Measurements from ENCODE around the gene C16orf96.

Gene C16orf96

GRCh38 chr16:4513086-4513860 lies 42.9 kb upstream of the C16orf96 start:
- Histone ChIP-seq H3K27me3 (ENCODE audit: insufficient read depth, low read length, poor library complexity) (no peaks in the 10 kb centered on the region), H3K4me2 (ENCODE audit: insufficient read depth, low read length) (no peak overlapping the region), H3K4me1 (ENCODE audit: insufficient read depth, low read length) (peaks cover 6% of the 10 kb centered on the region), H3K4me3 (ENCODE audit: low read depth in 1 of 2, low read length in 2 of 2) (no peak overlapping the region), H2AFZ (ENCODE audit: low read depth, low read length) (no peak overlapping the region), H3K9ac (ENCODE audit: low read depth, low read length) (no peak overlapping the region), H4K20me1 (ENCODE audit: insufficient read depth, low read length) (0 out of 2 replicates have a peak, but pooled peaks cover 5% of the 10 kb centered on the region), H3K36me3 (ENCODE audit: insufficient read depth, low read length) (peaks cover 44% of the 10 kb centered on the region), H3K9me3 (ENCODE audit: insufficient read depth, low read length, severe bottlenecking) (no peaks in the 10 kb centered on the region), H3K79me2 (ENCODE audit: insufficient read depth, low read length) (no peaks in the 10 kb centered on the region), H3K27ac (ENCODE audit: low read length) (no peak overlapping the region)
- DNase-seq (no peak), ATAC-seq (ENCODE audit: insufficient read depth, low read depth) (no peak)
- TF ChIP-seq EZH2 (IDR thresholded peaks at IDR 0.05; ENCODE audit: borderline replicate concordance, low read depth, low read length, severe bottlenecking) (no peak), CTCF (IDR thresholded peaks at IDR 0.05; ENCODE audit: borderline replicate concordance, extremely low read depth, low read length, poor library complexity, severe bottlenecking) (no peak)

DNA sequence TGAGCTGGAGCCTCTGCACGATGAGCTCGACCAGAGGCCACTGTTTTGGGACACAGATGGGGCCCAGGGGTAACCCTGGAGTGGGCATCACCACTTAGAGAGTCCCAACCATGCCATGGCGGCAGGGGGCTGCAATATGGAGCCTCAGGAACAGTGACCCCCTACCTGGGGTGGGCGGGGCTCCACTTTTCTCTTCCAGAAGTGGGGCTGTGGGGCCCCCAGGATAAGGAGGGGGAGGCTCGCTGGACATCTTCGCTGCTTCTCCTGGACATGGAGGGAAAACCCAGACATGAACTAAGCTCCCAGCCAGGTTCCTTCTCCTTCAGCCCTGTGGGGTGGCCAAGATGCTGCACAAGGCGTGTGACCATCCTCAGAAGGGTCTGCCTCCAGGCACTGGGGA lies 42.3 kb upstream of the C16orf96 start:
- Histone ChIP-seq H3K9me3 (ENCODE audit: insufficient read depth, low read length, severe bottlenecking) (no peaks in the 10 kb centered on the region), H3K36me3 (ENCODE audit: insufficient read depth, low read length) (peaks cover 38% of the 10 kb centered on the region), H4K20me1 (ENCODE audit: insufficient read depth, low read length) (0 out of 2 replicates have a peak, but pooled peaks cover 5% of the 10 kb centered on the region), H2AFZ (ENCODE audit: low read depth, low read length) (no peak overlapping the region), H3K79me2 (ENCODE audit: insufficient read depth, low read length) (no peaks in the 10 kb centered on the region), H3K4me2 (ENCODE audit: insufficient read depth, low read length) (no peak overlapping the region), H3K27me3 (ENCODE audit: insufficient read depth, low read length, poor library complexity) (no peaks in the 10 kb centered on the region), H3K4me3 (ENCODE audit: low read depth in 1 of 2, low read length in 2 of 2) (no peak overlapping the region), H3K9ac (ENCODE audit: low read depth, low read length) (no peak overlapping the region), H3K27ac (ENCODE audit: low read length) (no peak overlapping the region), H3K4me1 (ENCODE audit: insufficient read depth, low read length) (peaks cover 6% of the 10 kb centered on the region)
- TF ChIP-seq EZH2 (IDR thresholded peaks at IDR 0.05; ENCODE audit: borderline replicate concordance, low read depth, low read length, severe bottlenecking) = no peak
- no peak for ATAC-seq (ENCODE audit: insufficient read depth, low read depth)
- no peak for DNase-seq

- TF ChIP-seq CTCF (IDR thresholded peaks at IDR 0.05; ENCODE audit: borderline replicate concordance, extremely low read depth, low read length, poor library complexity, severe bottlenecking) (no peak), EZH2 (IDR thresholded peaks at IDR 0.05; ENCODE audit: borderline replicate concordance, low read depth, low read length, severe bottlenecking) (no peak)
- H3K4me3 ChIP-seq (ENCODE audit: low read depth in 1 of 2, low read length in 2 of 2) = no peak overlapping the region
- H3K9me3 ChIP-seq (ENCODE audit: insufficient read depth, low read length, severe bottlenecking) = no peaks in the 10 kb centered on the region
- peaks cover 6% of the 10 kb centered on the region for H3K4me1 ChIP-seq (ENCODE audit: insufficient read depth, low read length)
- no peaks in the 10 kb centered on the region for H3K27me3 ChIP-seq (ENCODE audit: insufficient read depth, low read length, poor library complexity)
- no peak overlapping the region for H3K9ac ChIP-seq (ENCODE audit: low read depth, low read length)
- DNase-seq (no peak), ATAC-seq (ENCODE audit: insufficient read depth, low read depth) (no peak)
- H3K27ac ChIP-seq (ENCODE audit: low read length) = no peak overlapping the region
- peaks cover 31% of the 10 kb centered on the region for H3K36me3 ChIP-seq (ENCODE audit: insufficient read depth, low read length)
- H3K79me2 ChIP-seq (ENCODE audit: insufficient read depth, low read length) = no peaks in the 10 kb centered on the region
- no peak overlapping the region for H2AFZ ChIP-seq (ENCODE audit: low read depth, low read length)
- no peak overlapping the region for H3K4me2 ChIP-seq (ENCODE audit: insufficient read depth, low read length)
- H4K20me1 ChIP-seq (ENCODE audit: insufficient read depth, low read length) = 0 out of 2 replicates have a peak, but pooled peaks cover 5% of the 10 kb centered on the region
Observed at GRCh38 chr16:4514606-4515005, 41.5 kb upstream of the C16orf96 start.

- no peak overlapping the region for H2AFZ ChIP-seq (ENCODE audit: low read depth, low read length)
- H3K4me3 ChIP-seq (ENCODE audit: low read depth in 1 of 2, low read length in 2 of 2) = no peak overlapping the region
- peaks cover 23% of the 10 kb centered on the region for H3K36me3 ChIP-seq (ENCODE audit: insufficient read depth, low read length)
- no peak overlapping the region for H3K9ac ChIP-seq (ENCODE audit: low read depth, low read length)
- H3K79me2 ChIP-seq (ENCODE audit: insufficient read depth, low read length) = no peaks in the 10 kb centered on the region
- H4K20me1 ChIP-seq (ENCODE audit: insufficient read depth, low read length) = 0 out of 2 replicates have a peak, but pooled peaks cover 5% of the 10 kb centered on the region
- DNase-seq (no peak), ATAC-seq (ENCODE audit: insufficient read depth, low read depth) (no peak)
- no peaks in the 10 kb centered on the region for H3K27me3 ChIP-seq (ENCODE audit: insufficient read depth, low read length, poor library complexity)
- H3K4me2 ChIP-seq (ENCODE audit: insufficient read depth, low read length) = no peak overlapping the region
- peaks cover 6% of the 10 kb centered on the region for H3K4me1 ChIP-seq (ENCODE audit: insufficient read depth, low read length)
- no peak overlapping the region for H3K27ac ChIP-seq (ENCODE audit: low read length)
- TF ChIP-seq EZH2 (IDR thresholded peaks at IDR 0.05; ENCODE audit: borderline replicate concordance, low read depth, low read length, severe bottlenecking) (no peak), CTCF (IDR thresholded peaks at IDR 0.05; ENCODE audit: borderline replicate concordance, extremely low read depth, low read length, poor library complexity, severe bottlenecking) (no peak)
- no peaks in the 10 kb centered on the region for H3K9me3 ChIP-seq (ENCODE audit: insufficient read depth, low read length, severe bottlenecking)
Observed at GRCh38 chr16:4515611-4516233, 40.4 kb upstream of the C16orf96 start.
